Duodenal mucosa (tissue), 2 donors: ENCODE data around the gene RAD9A.

Source experiments
- H3K27ac ChIP-seq: one replicate; pipeline ENCODE4 v1.7.0; 2013; ENCODE audit warnings: low read depth, low read length
- H3K27me3 ChIP-seq, 2 donors: one replicate each; pipeline ENCODE4 v1.7.0; 2013; ENCODE audit warnings: low read length in 2 of 2, control low read depth in 1 of 2; ENCODE audit not compliant: insufficient read depth in 2 of 2, control insufficient read depth in 1 of 2
- H3K36me3 ChIP-seq, 2 donors: one replicate each; pipeline ENCODE4 v1.7.0; 2013; ENCODE audit warnings: low read length in 2 of 2, control low read depth in 1 of 2; ENCODE audit not compliant: insufficient read depth in 2 of 2, control insufficient read depth in 1 of 2
- H3K4me1 ChIP-seq, 2 donors: one replicate each; pipeline ENCODE4 v1.7.0; 2013; ENCODE audit warnings: low read length in 2 of 2, control low read depth in 1 of 2; ENCODE audit not compliant: insufficient read depth in 2 of 2, control insufficient read depth in 1 of 2
- H3K4me3 ChIP-seq, 2 donors: one replicate each; pipeline ENCODE4 v1.7.0; 2013; ENCODE audit warnings: low read length in 2 of 2, low read depth in 1 of 2
- H3K9ac ChIP-seq, 2 donors: one replicate each; pipeline ENCODE4 v1.7.0; 2013; ENCODE audit warnings: low read length in 2 of 2, low read depth in 1 of 2
- H3K9me3 ChIP-seq, 2 donors: one replicate each; pipeline ENCODE4 v1.7.0; 2013; ENCODE audit warnings: low read length in 2 of 2, control low read depth in 1 of 2; ENCODE audit not compliant: control insufficient read depth in 1 of 2

The RAD9A gene

GRCh38 chr11:67391304-67392182 is at the start of gene RAD9A:
Gene RAD9A (plus strand): TSS chr11:67391986. CDS start chr11:67392045, 59 bp downstream.
- H3K4me1 ChIP-seq: peaks cover 7 to 11% of the 10 kb centered on the region in 2 donors
- H3K4me3 ChIP-seq: peak within 1 kb of the TSS; percentile 88 to 91
- H3K27me3 ChIP-seq: no peaks in the 10 kb centered on the region
- peak within 1 kb of the TSS; percentile 64 for H3K27ac ChIP-seq
- H3K9me3 ChIP-seq: no peaks in the 10 kb centered on the region
- H3K36me3 ChIP-seq: peaks cover 0 to 27% of the 10 kb centered on the region in 2 donors
- peak within 1 kb of the TSS; percentile 88 to 91 for H3K9ac ChIP-seq

- no peaks in the 10 kb centered on the region for H3K9me3 ChIP-seq
- H3K4me1 ChIP-seq: peaks cover 27 to 33% of the 10 kb centered on the region in 2 donors
Measured at GRCh38 chr11:67344264-67344663, 47.5 kb upstream of the RAD9A start.

DNA sequence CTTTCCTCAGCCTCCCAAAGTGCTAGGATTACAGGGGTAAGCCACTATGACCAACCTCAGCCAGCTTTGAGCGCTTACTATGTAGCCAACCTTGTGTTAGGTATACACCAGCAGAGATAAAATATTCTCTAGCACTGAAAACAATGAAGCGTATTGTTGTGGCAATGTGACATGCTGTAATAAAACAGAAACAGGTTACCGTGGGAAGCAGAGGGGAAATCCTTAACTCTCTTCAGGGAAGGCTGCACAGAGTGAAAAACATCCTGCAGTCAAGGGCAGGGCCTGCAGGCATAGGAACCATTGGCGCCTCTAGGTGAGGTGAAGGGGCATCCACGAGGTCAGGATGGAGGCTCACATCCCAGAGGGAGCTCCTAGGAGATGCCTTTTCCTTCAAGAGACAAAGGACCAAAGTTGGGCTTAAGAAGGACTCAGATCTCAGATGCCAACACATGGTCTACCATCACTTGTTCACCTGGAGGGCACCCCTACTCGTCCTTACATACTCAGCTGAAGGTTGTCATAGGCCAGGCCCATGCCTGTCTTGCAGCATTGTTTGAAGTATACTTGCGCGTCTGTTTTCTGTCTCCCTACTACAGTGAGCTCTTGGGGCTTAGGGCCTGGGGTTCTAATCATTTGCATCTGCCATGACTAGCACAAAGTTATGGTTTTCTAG is 46.4 kb upstream of the RAD9A start:
- H3K36me3 ChIP-seq: no peaks in the 10 kb centered on the region
- H3K4me3 ChIP-seq: no peak overlapping the region
- peak overlapping the region; percentile 15 for H3K27ac ChIP-seq
- H3K9ac ChIP-seq: peak overlapping the region in 1 of 2 donors; percentile 41
- no peaks in the 10 kb centered on the region for H3K27me3 ChIP-seq
- peaks cover 27 to 35% of the 10 kb centered on the region in 2 donors for H3K4me1 ChIP-seq
- H3K9me3 ChIP-seq: no peaks in the 10 kb centered on the region

More at GRCh38 chr11:67344264-67344663, 47.5 kb upstream of the RAD9A start:
- Histone ChIP-seq H3K27me3 (no peaks in the 10 kb centered on the region), H3K36me3 (no peaks in the 10 kb centered on the region), H3K27ac (no peak overlapping the region), H3K9ac (no peak overlapping the region), H3K4me3 (no peak overlapping the region)

GRCh38 chr11:67345920-67346819 is 45.6 kb upstream of the RAD9A start:
- Histone ChIP-seq H3K27me3 (no peaks in the 10 kb centered on the region), H3K9me3 (no peaks in the 10 kb centered on the region), H3K27ac (peak overlapping the region; percentile 15), H3K36me3 (no peaks in the 10 kb centered on the region), H3K9ac (peak overlapping the region in 1 of 2 donors; percentile 41), H3K4me3 (peak overlapping the region in 1 of 2 donors; percentile 26), H3K4me1 (peaks cover 30 to 40% of the 10 kb centered on the region in 2 donors)

GRCh38 chr11:67347964-67348749 is 43.6 kb upstream of the RAD9A start:
- Histone ChIP-seq H3K36me3 (no peaks in the 10 kb centered on the region), H3K27ac (no peak overlapping the region), H3K4me1 (peaks cover 40 to 56% of the 10 kb centered on the region in 2 donors), H3K9me3 (no peaks in the 10 kb centered on the region), H3K4me3 (no peak overlapping the region), H3K9ac (no peak overlapping the region), H3K27me3 (no peaks in the 10 kb centered on the region)

DNA sequence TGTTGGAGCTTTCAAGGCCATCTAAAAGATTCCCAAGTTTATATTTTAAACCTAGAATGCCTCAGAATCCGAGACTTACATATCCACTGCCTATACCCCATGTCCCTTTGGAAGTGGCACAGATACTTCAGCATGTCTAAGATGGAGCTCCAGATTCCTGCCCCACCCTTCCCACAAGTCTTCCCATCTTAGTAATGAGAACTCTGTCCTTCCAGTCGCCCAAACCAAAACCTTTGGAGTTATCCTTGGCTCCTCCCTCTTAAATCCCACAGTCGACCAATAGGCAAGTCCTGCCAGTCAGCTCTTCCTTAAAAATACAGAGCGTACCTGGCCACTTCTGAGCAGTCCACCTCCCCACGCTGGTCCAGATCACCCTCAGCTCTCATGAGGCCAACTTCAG is 42.8 kb upstream of the RAD9A start:
- no peak overlapping the region for H3K9ac ChIP-seq
- H3K9me3 ChIP-seq: no peaks in the 10 kb centered on the region
- H3K27ac ChIP-seq: no peak overlapping the region
- H3K4me3 ChIP-seq: no peak overlapping the region
- no peaks in the 10 kb centered on the region for H3K36me3 ChIP-seq
- H3K4me1 ChIP-seq: peaks cover 43 to 58% of the 10 kb centered on the region in 2 donors
- H3K27me3 ChIP-seq: no peaks in the 10 kb centered on the region

DNA sequence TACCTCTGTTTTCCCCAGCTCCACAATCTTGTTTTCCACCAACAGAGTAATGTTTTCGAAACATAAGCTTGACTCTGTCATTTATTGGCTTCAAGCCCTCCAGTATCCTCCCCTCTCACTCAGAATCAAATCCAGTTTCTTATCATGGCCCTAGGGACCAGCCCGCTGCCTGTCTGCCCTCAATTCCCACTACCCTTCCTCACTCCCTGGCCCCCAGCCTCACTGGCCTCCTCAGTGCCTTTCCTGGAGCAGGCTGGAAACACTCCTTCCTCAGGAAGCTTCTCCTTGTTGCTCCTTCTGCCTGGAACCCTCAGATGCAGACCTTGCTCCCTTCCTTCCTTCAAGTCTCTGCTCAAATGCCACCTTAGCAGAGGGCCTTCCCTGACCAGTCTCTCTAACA is 42.3 kb upstream of the RAD9A start:
- Histone ChIP-seq H3K9me3 (no peaks in the 10 kb centered on the region), H3K4me1 (peaks cover 47 to 62% of the 10 kb centered on the region in 2 donors), H3K4me3 (no peak overlapping the region), H3K36me3 (no peaks in the 10 kb centered on the region), H3K9ac (no peak overlapping the region), H3K27me3 (no peaks in the 10 kb centered on the region), H3K27ac (no peak overlapping the region)

DNA sequence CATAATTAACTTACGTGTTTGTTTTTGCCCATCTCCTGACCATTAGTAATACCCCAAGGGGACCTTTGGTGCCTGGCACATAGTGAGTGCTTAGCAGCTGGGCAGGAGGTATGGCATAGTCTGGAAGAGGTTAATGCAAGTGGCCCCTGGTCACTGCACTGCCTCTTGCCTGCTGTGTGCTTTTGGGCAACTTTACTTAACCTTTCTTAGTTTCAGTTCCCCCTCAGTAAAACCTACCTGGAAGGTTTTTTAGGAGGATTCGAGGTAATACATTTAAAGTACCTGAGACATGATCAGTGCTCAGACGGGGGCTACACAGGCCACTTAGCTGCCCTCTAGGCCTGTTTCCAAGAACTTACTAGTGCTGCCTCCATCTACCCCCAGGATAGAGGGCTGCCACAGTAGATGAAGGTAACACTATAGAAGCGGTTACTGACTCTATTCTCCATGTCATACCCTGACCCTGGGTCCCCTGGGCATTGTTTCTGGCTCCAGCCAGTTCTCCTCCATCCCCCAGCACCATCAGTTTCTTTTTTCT is 41.8 kb upstream of the RAD9A start:
- no peaks in the 10 kb centered on the region for H3K36me3 ChIP-seq
- H3K9ac ChIP-seq: no peak overlapping the region
- no peaks in the 10 kb centered on the region for H3K27me3 ChIP-seq
- H3K9me3 ChIP-seq: no peaks in the 10 kb centered on the region
- no peak overlapping the region for H3K27ac ChIP-seq
- H3K4me3 ChIP-seq: no peak overlapping the region
- peaks cover 51 to 67% of the 10 kb centered on the region in 2 donors for H3K4me1 ChIP-seq
